Raji (cell line): ENCODE results near the gene CHIT1.

Experiments used
- POLR2A ChIP-seq: IDR thresholded peaks from 2 replicates; pipeline ENCODE4 v1.6.1; 2011; ENCODE audit warnings: low read depth, low read length, control low read depth; ENCODE audit not compliant: insufficient read depth

The CHIT1 gene

DNA sequence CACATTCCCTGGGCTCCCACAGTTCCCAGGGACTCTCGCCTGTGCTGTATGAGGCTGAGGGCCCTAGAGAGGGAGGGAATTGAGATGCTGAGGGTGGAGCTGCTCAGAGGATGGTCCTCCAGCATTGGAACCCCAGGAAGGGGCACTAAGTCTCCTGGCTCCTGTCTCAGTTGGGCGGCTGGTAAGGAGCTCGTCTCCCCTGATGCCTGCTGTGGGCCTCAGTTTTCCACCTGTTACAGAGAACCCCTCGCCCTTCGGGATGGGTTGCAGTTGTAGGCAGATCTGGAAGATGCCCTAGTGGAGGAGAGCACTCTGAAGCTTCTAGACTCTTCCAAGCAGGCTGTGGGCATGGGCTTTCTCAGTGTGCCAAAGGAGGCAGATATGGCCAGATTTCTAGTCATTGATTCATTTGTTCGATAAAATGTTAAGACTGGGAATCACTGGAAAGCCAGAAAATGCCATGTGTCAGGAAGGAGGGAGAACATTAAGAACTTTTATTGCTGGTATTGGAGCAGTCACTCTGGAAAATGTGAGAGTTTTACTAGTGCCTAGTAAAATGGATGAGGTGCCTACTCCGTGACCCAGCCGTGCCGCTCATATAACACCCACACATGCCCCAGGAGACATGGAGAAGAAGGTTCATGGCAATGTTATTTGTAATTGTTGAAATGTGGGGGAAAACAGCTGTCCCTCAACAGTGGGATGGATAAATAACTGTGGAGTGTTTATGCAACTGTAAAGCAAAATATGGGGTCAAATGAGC, 53.0 kb downstream of the CHIT1 start:
- no peak for TF ChIP-seq POLR2A

DNA sequence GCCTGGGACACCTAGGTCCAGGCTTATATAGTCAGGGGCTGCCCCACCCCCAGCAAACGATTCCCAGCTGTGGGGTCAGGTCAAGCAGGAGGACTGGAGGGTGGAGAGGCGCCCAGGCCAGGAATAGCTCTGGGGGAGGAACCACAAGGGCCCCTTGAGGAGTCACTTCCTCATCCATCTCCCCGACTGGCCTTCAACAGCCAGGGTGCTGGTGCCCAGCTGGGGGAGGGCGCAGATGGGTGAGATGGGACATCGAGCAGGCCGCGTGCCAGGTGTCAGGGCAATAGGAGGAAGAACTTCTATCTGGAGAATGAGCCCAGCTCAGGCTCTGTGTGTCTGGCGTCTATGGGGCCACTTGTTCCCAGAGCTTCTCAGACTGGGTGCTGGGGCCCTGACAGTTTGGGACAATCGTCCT, 53.6 kb downstream of the CHIT1 start:
- TF ChIP-seq POLR2A: no peak

DNA sequence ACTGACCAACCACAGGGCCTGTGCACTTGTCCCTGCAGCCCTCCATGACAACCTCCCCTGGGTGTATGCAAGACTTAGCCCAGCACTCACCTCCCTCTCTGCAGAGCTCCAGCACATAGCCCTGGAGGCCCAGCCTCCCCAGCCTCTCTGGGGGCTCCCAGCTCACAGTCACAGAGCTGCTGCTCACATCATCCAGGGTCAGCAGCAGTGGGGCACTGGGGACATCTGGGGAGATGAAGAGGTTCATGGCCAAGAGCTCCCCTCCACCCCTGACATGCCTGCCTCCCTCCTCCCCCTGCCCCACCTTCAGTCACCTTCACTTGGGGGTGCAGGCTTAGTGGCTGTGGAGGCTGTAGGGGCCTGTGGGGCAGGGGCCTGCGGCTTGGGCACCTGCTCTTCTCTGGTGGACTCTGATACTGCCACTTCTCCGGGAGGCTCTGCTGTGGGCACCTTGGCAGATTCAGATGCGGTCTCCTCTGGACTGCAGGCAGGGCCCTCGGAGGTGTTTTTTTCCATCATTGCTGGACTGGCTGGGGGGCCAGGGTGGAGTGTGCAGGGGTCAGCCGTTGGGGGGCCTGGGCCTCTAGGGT, 54.1 kb downstream of the CHIT1 start, which contains the start of gene MYBPH:
MYBPH (minus strand) TSS at position 590 of the 590 bp plus-strand sequence; CDS start at position 519, 71 bp downstream.
- TF ChIP-seq POLR2A: no peak

DNA sequence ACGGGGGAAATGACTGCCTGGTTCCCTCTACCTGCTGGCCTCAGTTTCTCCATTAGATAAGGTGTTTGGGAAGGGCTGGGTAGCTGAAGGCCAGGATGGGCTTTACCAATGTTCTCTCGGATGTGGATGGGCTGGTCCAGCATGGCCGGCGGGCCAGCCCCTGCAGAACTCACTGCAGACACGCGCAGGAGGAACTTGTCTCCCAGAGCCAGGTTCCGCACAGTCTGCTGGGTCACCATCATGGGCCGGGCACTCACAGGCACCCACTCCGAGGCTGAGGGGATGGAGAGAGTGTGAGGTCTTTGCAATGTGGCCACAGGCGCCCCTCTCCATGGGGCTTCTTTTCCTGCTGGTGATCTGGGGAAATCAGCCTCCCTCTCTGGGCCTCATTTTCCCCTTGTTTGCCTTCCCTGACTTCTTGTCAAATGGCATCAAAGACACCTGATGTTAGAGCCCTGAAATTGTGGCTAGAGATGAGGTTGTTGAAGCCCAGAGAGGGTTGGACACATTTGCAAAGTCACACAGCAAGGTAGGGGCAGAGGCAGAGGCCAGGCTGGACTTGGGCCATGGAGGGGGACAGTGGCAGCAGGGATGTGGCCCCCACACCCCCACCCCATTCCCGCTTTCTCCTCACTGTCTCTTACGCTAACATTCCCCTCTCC, 55.0 kb downstream of the CHIT1 start:
- no peak for TF ChIP-seq POLR2A

DNA sequence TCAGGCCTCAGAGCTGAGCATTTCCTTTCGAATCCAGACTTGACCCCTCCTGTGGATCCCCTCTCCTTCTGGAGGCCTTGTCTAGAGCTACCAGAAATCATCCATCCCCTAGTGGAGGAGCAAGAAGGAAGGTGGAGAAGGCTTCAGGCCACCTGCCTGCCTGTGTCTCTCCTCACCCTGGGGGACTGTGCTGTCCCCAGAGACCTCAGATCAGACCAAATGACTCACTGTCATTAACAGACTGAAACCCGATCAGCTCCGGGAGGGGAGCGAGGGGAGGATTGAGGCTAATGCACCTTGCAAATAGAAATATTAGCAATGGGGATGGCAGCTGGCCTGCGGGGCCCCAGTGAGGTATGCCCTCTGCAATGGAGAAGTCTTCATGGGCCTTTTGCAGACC, 55.9 kb downstream of the CHIT1 start:
- TF ChIP-seq POLR2A: no peak

DNA sequence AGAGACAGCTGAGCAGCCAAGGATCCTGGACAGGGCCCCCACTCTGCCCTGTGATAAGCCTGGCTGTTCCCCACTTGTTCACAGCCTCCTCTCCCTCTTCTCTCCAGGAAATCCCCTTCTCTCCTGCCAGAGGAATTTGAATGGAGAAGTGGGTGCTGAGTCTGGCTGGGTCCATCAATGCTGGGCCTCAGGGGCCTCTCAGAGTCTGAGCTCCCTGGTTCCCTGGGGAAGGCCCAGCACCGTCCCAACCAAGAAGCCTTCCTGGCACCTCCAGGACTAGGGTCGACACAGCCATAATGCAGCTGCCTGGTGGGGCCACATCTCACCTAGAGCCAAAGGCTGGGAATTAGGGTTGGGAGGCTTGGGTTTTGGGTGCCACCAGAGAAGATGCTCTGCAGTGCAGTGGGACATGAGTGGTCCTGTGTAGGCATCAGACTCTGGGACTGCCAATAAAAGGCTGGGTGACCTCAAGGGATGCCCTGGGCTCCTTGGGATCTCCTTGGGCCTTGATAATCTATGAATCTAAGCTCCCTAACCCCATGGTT, 56.4 kb downstream of the CHIT1 start:
- TF ChIP-seq POLR2A: no peak

DNA sequence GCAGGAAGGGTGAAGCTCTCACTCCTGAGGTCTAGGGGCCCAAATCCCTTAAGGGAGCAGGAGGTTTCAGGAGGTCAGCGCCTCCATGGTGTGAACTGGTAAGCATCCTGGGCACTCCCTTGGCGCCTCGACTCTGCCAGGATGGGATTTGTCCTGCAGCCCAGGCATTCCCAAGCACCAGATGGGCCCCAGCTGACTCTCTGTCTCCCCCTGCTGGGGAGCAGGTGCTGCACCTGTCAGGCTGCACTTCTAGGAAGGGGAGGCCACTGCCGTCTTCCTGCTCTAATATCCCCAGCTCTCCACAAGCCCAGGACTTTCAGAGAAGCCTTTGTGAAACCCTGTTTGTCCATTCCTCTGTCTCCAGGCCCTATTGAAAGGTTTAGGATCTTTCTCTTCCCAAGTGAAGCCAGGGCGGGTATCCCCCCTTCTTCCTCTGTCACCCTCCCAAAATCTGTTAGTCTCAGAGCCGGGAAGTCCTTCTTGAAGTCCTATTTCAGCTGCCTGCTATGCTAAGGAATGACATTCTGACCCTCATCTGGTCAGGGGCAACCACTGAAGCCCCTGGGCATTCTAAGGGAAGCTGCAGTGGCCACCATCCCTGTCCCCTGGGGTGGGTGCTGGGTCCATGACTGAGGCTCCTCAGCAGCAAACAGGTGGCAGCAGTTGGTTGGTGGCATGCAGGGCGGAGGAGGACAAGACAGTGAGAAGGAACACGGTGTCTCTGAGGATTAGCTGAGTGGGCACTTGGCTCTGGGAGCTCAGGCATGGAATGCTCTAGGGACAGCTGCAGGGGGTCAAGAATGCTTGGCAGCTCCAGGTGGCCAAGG, 57.1 kb downstream of the CHIT1 start:
- no peak for TF ChIP-seq POLR2A

DNA sequence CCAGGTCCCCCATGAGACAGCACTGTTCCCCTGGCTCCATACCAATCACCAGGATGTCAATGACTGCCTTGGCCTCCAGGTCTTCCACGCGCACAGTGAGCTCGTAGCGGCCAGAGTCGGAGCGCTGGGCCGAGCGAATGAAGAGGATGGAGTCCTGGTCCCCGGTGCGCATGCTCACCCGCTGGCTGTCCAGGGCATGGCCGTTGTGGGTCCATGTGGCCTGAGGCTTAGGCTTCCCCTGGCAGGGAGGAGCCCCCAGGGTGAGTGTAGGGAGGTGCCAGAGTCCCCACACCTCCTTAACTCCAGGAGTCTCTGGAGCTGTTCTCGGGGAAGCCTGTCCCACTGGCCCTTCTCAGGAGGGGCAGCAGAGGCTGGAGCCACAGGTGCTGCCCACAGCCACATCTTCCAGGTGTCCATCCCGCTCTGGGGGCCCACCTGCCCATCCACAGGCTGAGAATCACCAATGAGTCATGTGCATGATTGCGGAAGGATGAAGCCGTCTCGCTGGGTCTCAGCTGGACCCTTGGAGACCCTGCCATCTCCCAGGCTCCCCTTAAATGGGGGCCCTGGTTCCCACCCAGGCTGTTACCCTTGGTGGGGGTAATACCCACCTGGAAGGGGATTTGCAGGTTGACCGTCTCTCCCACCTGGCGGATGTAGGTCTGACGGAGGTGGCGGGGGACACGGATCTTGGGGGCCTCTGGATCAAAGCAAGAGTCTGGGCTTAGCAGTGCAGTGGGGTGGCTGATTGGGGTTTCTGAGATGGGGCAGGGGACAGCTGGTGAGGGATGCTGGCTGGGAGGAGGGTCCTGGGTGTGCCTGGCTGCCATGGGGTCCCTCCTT, 57.9 kb downstream of the CHIT1 start:
- no peak for TF ChIP-seq POLR2A

DNA sequence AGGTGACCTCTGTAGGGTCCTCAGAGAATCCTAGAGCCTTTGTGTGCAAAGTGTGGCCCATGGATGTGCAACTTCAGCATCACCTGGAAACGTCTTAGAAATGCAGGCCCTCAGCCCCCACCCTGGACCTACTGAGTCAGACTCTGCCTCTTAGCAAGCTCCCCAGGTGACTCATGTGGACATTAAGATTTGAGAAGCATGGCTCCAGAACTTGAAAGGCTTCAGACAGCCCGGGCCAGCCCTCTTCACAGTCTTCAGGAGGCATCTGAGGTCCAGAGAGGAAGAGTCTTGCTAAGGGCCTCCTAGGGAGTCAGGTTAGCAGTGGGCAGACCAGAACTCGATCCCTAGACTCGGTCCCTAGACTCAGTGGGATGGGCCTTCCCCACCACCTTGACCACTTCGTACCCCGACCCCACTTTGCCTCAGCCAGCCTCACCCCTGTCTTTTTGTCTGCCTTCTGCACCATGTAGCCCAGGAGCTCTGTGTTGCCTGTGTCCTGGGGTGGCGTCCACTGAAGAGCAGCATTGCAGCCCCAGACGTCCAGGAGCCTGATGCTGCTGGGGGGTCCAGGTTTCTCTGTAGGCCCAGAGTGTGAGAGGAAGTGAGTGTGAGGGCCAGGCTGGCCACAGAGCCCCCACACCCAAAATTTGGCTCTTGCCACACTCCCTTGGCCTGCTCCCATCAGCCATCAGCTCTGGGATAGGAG, 58.7 kb downstream of the CHIT1 start:
- TF ChIP-seq POLR2A: no peak

DNA sequence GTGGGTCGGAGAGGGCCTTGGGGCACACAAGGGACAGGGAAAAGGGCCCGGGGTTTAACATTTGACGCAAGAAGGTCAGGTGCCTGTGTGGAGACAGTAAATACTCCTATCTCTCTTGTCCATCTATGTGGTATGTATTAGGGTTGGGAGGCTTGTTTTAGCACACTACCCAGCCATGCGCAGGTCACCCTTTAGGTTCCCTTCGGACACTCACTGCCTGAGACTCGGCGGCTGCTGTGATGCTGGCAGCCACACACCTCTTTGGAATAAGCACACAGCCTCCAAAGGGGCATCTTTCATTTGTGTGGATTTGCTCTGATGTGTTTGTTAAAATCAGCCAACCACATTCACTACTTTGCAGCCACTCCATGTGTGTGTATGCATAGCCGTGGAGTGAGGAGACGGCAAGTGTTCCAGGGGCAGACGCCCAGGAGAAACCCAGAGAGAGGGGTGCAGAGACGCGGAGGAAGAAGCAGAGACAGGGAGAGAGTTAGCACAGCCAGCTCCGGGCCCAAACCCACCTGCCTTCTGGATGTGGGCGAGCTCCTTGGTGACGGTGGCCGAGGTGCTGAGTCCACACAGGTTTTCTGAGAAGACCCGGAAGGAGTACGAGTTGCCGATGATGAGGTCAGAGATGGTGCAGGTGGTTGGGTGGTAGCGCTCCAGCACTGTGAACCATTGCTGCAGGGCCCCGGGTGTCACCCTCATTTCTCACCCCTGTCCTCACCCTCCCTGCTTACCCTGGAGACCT, 59.5 kb downstream of the CHIT1 start:
- TF ChIP-seq POLR2A: no peak

DNA sequence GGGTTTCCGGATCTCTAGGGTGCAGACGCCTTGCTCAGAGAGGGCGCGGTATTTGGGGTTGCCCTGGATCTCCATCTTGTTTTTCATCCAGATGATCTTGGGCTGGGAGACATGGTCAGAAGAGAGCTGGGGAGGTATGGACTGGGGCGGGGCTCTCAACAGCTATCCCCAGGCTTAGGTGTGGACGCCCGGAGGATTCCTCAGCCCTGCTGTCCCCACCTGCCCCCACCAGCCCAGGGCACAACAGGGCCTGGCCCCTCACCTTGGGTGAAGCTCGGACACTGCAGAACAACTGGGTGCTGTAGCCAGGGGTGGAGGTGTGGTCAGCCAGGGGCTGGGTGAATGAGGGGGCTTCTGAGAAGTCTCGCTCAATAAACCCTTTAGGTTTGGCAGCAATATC, 60.5 kb downstream of the CHIT1 start:
- TF ChIP-seq POLR2A: no peak

DNA sequence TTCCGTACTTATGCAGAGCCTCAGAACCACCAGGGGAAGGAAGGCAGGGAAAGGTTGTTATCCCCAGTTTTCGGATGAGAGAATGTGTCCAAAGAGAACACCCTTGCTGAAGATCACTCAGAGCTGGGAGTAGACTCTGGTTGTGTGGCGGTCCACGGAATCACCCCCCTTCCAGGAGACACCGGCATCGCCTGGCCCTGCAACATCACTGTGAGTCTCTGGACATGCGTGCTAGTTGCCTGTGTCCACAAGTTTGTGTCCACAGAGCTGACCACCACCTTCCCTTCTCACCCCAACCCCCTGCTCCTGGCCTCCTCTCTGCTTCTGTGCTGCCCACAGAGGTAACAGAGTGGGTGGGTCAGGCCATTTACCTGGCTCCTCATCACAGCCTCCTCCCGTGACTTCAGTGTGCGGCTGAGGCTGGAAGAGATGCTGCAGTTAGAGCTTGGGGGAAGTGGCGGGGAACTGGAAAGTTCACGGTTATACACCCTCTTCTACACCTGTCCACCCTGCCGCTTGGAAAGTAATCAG, 61.2 kb downstream of the CHIT1 start:
- no peak for TF ChIP-seq POLR2A

DNA sequence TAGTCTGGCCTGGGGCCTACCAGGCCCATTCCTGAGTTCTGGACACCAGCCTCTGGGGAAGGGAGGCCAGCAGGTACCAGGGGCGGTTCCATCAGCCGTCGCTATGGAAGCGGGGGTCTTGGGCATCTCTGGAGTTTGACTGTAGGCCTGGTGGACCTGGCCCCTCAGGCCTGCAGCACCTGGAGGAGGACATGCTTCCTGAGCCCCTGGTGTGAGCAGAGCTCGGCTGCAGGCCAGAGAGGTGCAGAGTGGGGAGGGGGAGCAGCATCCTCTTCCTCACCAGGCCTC, 61.6 kb downstream of the CHIT1 start:
- no peak for TF ChIP-seq POLR2A
